GM13977 (cell line): Measurements from ENCODE around the gene SEMA5B.

ENCODE experiments used
- DNase-seq: peaks from one replicate; pipeline ENCODE4 v3.0.0; 2012; ENCODE audit warnings: low spot score
- CTCF ChIP-seq: IDR thresholded peaks from 2 replicates; pipeline ENCODE4 v1.5.1; 2012; ENCODE audit warnings: mild to moderate bottlenecking, control low read depth; ENCODE audit not compliant: insufficient read depth; ENCODE audit errors: extremely low read depth, missing control alignments
- in situ Hi-C: fragments of 300-500 bp; cut with MboI; formaldehyde crosslinking; loops from one replicate; pipeline ENCODE4 v1.12.0; 2022; ENCODE audit warnings: low sequenced_read_pairs, low pct_unique_long_range_greater_than_20kb, mixed read lengths, inconsistent platforms; ENCODE audit not compliant: unreplicated experiment

SEMA5B gene

GRCh38 chr3:122936335-122936734 is 91.2 kb downstream of the SEMA5B start:
- no peak for TF ChIP-seq CTCF
- DNase-seq, result no peak
- in situ Hi-C loops, result no loop called here

GRCh38 chr3:122934251-122934650 is 93.3 kb downstream of the SEMA5B start:
- in situ Hi-C loops, result no loop called here
- DNase-seq, result no peak
- no peak for TF ChIP-seq CTCF

GRCh38 chr3:122932251-122932967 is 95.2 kb downstream of the SEMA5B start:
- in situ Hi-C loops, result no loop called here
- TF ChIP-seq CTCF, result no peak
- no peak for DNase-seq

- no peak for DNase-seq
- TF ChIP-seq CTCF, result no peak
- in situ Hi-C loops, result no loop called here
Measured at GRCh38 chr3:122931636-122932035, 95.9 kb downstream of the SEMA5B start.

GRCh38 chr3:122930063-122930997 is 97.2 kb downstream of the SEMA5B start:
- no peak for TF ChIP-seq CTCF
- in situ Hi-C loops, result no loop called here
- DNase-seq, result no peak

GRCh38 chr3:122929188-122930062 is 98.1 kb downstream of the SEMA5B start:
- in situ Hi-C loops, result no loop called here
- no peak for TF ChIP-seq CTCF
- DNase-seq, result no peak
